Fibroblast of skin of left biceps (primary cell): Measurements from ENCODE around the gene HMGN1.

Experiments
- DNase-seq, 2 experiments: peaks; one replicate each; pipeline ENCODE4 v3.0.0-alpha.2; 2013; ENCODE audit warnings: low read depth in 2 of 2

HMGN1 gene

DNA sequence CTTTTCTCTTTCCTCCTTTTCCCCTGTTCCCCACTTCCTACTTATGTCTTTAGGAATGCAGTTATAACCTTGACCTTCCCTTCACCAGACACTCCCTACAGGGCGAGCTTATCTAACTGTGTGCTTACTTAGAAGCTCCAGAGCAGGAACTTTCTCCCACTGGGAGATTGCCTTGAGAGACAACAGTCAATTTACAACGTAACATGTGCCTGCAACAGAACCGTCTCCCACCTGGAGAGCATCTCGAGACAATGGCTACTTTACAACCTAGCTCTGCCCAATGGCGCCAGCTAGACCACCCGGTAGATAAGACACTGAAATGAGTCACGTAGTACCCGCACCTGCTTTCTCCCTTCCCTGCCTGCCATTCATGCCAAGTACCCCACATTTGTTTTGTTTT lies 16.7 kb downstream of the HMGN1 start:
- DNase-seq = no peak

DNA sequence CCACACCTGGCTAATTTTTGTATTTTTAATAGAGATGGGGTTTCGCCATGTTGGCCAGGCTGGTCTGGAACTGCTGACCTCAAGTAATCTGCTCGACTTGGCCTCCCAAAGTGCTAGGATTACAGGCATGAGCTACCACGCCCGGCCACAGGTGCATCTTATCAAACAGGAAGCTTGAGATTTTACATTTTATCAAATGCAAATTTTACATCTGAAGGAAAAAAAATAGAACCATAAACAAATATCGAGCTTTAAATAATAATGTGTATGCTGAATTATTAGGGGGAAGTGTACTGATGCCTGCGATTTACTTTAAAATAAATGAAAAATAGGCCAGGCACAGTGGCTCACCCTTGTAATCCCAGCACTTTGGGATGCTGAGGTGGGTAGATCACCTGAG lies 18.9 kb downstream of the HMGN1 start:
- DNase-seq = no peak

DNA sequence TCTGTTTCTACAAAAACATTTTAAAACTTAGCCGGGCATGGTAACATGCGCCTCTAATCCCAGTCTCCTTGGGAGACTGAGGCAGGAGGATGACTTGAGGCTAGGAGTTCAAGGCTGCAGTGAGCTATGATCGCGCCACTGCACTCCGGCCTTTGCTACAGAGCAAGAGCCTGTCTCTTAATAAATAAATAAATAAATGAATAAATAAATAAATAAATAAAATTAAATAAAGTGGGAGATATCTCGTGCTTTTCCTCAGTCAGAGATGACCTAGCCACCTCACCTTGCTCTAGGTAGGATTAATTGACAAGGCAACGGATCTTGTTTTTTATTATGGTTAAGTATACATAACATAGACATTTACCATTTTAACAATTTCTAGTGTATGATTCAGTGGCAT lies 21.2 kb downstream of the HMGN1 start:
- no peak for DNase-seq

DNA sequence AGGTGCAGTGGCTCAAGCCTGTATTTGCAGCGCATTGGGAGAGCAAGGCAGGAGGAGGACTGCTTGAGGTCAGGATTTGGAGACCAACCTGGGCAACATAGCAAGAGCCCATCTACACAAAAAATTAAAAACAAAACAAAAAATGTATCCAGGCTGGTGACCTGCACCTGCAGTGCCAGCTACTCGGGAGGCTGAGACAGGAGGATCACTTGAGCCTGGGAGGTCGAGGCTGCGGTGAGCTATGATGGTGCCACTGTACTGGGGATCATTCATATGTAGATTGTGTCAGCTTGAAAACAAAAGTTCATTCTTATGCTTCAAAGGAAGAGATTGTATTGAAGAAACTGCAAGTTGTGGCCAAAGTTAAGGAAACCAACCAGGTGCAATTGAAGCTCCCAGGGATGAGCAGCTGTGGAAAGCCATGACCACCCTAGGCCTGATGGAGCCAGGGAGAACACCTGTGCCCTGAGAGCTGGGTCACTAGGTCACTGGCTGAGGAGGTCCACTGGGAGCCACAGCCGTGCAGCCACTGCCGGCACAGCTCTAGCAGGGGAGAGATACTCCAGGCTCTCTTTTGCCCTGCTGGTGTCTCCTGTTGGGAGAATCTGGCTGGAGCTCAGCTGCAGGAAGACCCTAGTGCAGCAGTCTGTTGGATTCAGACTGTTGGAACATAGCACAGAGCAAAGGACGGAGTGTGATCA lies 22.1 kb downstream of the HMGN1 start:
- no peak for DNase-seq

DNA sequence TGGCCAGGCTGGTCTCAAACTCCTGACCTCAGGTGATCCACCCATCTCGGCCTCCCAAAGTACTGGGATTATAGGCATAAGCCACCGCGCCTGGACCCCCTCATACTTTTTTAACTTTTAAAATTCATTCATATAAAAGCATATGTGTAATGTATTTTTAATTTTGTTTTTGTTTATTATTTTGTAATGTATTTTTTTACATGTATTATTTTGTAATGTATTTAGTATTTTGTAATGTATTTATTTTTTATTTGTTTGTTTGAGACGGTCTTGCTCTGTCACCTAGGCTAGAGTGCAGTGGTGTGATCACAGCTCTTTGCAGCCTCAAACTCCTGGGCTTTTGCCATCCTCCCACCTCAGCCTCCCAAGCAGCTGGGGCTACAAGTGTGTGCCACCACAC lies 23.4 kb downstream of the HMGN1 start:
- DNase-seq = no peak

DNA sequence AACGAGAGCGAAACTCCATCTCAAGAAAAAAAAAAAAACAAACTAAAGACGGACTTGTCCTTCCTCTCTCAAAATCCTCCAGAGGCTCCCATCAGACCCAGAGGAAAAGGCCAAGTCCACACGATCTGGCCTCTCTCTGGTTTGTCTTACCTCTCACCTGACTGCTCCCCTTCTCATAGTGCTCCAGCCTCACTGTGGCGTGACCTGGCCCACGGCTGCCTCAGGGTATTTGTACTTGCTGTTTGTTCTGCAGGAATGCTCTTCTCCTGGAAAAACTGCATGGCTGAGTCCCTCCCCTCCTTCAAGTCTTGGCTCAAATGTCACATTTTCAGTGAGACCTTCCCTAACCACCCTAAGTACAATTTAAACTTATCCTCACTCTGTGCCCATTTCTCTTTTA lies 27.5 kb downstream of the HMGN1 start:
- DNase-seq = no peak

DNA sequence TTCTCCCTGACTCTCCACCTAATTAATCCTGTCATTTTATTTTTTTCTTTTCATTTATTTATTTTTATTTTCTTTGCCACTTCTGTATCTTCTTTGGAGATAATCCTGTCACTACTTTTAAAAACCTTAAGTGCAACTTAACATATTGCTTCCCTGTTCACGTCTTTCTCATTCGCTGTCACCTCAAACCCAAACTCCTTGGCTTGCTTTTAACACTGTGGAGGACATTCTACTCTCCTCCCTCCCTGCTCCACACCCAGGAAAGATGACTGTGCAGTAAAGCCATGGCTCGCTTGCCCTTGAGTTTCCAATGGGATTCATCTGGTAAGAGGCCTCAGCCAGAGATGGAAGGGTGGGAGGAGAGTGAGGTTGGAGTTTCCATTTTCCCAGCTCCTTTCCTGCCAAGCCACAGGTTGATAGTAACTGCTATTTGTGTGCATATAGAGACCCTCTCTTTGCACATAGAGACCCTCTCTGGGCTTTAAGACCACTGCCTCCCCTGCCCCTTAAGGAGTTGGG lies 29.0 kb downstream of the HMGN1 start:
- no peak for DNase-seq

DNA sequence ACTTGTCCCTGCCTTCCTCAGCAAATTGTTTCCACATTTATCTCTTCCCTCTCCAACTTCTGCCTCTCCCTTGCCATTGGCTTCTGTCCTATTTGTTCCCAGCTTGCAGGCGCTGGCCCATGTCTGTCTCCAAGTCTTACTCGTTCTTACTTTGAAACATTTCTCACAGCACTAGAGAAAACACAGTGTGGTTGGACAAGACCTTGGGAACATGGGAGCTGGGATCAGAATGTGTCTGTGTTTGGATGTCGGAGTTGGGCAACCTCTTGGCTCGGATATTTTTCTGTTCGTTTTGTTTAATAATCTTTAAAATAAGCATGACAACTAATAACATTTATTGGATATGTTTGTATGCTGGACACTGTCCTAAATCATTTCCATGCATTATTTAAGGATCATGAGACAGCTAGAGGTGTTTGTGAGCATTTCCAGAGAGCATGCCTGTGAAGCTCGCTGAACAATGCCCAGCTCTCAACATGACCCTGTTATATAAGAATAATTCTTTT lies 29.6 kb downstream of the HMGN1 start:
- DNase-seq = no peak

DNA sequence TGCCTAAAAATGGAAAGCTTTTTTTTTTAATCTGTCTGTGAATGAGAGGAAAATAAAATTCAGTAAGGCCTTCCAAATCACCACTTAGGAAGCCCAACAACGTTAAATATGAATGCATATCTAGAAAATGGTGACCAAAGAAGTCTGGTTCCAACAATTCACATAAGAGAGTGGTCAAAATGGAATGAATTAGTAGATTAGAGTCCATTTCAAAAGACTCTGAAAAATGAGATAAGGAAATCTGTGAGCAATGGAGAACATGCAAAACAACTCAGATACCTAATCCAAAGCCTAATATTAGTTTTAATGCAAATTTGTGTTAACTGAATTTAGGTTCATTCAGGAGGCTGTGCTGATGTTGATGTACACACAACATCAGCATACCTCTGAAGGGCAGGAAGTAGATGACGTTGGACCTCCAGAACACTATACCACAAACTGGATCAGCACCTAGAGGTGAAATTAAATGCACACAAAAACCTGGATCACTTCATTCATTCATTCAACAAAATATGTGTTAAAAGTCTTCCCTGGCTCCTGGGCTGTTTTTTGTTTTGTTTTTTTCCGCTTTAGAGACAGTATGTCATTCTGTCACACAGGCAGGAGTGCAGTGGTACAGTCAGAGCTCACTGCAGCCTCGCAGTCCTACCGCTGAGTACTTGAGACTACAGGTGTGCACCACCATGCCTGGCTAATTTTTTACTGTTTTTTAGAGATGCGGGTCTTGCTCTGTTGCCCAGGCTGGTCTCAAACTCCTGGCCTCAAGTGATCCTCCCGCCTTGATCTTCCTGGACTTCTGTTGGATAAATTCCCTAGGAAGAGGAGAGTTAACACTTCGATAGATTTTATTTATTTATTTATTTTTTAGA lies 30.6 kb downstream of the HMGN1 start:
- no peak for DNase-seq

DNA sequence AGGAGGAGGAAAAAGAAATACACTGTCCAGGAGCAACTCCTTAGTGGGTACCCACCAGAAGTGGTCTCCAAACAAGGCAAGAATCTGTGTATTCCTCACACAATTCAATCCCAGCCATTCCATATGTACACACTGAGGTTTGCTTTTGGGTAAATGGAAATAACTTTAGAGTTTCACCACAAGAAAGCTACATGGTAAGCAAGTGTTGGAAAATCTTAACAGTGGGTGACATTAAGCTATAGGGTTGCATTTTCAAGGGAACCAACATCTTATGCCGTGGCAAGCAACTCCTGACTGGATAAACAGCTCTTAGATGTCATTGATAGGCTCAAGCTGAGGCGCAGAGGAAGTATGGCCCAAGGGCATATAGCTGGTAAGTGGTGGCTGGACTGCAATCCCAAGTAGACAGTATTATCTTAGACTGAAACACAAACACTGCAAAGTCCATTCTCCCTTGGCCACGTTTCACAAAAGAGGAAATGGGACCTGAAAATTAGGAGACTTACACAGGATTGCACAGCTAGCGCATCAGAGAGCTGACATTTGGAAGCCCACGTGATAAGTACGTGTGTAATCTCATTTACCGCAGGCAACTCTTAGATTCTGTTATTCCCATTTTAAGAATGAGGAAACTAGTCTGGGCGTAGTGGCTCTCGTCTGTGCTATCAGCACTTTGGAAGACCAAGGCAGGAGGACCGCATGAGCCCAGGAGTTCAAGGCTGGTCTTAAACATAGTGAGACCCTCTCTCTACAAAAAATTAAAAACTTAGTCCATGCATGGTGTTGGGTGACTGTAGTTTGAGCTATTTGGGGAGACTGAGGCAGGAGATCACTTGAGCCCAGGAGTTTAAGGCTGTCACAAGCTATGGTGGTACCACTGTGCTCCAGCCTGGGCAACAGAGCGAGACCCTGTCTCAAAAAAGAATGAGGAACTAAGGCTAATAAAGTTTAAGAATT lies 31.5 kb downstream of the HMGN1 start:
- no peak for DNase-seq

DNA sequence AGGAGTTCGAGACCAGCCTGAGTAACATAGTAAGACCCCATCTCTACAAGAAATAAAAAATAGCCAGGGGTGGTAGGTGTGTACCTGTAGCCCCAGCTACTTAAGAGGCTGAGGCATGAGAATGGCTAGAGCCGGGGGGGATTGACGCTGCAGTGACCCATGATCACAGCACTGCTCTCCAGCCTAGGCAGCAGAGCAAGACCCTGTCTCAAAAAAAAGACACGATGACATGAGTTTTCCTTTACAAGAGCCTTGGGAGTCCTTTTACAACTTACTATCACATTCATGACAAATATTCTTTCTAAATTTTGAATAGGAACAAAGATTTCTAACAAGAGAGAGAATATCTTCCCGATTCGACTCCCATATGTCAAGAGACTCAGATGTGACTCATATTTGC lies 32.2 kb downstream of the HMGN1 start:
- DNase-seq = no peak

DNA sequence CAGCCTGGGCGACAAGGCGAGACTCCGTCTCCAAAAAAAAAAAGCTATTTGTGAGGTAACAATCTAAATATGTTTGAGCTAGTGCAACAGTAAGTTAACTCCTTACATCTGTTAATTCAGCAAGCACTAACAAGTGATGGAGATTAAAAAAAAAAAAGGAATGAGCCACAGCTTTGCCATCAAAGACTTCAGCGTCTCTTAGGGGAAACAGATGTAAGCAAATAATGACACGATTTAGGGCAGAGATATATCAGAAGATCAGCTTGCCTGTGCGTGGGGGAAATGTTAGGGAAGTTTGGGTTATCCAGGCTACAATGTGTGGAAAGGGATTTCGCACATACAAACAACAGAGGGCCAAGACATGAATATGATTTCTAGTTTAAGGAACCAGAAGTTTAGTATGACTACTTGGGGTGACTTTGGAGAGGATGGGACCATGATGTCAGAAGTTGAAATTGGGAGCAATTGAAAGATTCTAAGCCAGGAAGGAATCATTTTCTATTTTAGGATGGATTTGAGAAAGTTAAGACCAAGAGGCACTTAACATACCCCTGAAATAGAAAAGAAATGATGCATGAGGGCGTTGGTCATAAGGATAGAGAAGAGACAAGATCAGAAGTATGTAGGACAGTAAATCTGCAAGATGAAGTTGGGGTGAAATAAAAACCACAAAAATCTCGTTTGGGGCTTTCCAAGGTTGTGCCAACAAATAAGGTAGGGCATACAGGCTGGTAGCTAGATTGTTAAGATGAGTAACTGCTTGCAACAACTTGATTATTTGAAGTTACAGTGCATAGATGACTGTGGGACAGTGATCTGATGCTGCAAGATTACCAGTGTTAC lies 33.1 kb downstream of the HMGN1 start:
- no peak for DNase-seq

DNA sequence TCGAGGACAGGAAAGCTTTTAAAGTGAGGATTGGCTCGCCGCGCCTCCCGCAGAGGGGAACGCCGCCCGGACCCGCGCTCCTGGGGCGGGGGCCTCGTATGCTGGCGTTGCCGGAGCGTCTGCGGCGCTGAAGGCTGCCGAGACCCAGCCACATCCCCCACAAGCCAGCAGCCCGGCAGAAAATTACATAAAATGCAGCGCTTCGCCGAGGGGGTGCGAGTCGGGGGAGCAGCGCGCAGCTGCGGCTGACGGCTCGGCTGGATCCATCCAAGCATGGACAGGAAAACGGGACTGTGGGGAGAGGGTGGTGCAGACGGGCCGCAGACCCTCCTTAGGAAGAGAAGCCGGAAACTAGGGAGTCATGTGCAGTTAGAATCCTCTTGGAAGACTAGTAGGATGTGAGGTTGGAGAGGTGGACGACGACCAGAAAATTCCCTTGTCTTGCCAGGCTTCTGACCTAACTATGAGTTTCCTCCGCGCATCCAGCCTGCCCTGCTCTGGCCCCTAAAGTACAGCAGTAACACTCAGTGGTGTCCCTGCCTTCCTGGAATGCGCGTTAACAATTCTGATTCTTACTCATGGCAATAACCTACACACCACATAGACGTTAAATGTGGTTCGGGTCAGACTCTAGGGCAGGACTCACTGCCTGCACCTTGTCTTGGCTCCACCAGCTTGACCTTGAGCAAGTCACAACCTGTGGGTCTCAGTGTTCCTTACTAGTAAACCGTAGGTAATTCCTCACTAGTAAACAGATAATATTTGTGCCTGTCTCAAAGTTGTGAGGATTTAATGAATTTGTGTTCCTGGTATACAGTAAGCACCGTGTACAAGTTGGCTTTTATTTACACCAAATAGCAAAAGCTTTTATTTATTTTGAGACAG lies 34.5 kb downstream of the HMGN1 start:
- DNase-seq = peak in 1 of 2 experiments; percentile 36

DNA sequence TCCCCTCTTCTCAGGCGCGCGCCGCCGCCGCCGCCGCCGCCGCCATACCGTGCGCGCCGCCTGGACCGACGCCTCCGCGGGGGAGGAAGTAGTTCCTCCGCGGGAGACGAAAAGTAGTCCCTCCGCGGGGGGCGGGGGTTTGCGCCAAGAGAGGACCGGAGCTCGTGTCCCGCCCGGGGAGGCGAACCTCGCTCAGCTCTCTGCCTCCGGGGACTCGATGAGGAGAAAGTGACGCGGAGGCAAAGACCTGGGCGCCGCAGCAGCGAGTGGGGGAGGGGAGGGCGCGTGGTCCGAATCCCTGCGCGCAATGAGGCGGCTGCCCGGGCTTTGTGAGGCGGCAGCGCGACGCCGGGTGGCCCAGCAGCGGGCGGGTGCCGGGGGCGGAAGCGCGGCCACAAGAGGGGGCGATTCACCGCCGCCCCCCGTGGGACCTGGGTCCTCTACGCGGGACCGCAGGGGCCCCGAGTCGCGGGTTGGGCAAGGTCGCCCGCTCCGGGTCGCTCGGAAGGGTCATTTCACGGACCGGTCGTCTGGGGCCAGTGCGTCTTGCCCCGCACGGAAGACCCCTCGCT lies 35.2 kb downstream of the HMGN1 start, which contains the start of gene BRWD1:
TSS of gene BRWD1 (minus strand) at position 62 of the 572 bp plus-strand sequence. CDS start 141 bp downstream, outside the sequence.
- DNase-seq = peak; percentile 77 to 81

DNA sequence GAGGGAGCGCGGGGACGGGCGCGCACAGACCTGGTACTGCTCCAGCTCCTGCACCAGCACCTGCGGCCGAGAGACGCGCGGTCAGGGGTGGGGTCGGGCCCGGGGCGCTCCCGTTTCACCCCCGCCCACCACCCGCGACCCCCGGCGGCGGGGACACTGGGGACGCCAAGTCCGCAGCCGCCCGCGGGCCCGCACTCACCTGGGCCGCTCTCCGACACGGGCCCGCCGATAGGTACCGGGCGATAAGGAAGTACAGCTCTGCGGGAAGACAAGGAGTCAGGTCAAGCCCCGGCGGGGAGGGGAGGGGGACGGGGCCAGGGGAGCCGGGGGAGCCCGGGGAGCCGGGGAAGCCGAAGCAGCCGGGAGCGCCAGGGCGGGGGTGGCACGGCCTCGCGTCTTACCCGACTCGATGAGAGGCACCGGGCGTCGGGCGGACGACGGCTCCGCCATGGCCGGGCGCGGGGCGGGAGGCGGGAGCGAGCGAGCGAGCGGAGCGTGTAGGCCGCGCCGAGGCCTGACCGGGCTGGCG lies 35.8 kb downstream of the HMGN1 start:
- DNase-seq = no peak

DNA sequence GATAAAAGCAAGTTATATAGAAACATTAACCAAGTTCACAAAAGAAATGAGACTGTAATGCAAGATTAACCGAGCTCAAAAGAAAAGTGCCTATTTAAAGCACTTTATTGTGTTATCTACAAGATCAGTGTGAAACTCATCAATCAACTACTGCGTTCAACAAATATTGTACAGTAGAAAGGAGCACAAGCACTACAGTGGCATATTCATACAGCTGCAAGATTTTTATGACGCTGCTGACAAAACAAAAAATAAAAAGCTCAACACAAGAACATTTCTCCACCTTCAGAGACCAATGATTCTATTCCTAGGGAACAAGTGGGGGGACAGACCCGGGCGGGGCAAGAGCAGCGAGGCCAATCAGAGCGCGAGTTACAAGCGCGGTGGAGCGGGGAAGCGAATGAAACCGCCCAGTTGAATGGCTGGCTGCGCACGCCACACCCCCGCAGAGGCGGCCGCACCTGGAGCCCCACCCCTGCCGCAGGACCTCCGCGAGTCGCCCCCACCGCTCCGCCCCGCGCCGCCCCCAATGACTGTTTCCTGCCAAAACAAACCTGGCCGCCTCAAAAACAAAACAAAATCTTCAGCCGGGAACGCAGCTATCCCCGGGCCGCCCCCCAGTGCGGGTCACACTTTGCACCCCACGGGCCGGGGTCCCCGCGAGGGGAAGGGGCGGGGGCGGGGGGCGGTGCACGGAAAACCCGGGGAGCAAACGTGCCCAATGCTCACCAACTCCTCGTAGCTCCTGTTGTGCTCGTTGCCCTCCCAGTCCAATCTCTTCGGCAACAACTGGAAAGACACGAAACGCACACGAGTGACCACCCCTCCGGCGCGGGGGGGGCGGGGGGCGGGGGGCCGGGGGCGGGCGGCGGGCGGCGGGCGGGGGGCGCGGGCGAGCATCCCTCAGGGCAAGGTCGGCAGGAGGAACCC lies 36.5 kb downstream of the HMGN1 start:
- peak; percentile 61 to 65 for DNase-seq

DNA sequence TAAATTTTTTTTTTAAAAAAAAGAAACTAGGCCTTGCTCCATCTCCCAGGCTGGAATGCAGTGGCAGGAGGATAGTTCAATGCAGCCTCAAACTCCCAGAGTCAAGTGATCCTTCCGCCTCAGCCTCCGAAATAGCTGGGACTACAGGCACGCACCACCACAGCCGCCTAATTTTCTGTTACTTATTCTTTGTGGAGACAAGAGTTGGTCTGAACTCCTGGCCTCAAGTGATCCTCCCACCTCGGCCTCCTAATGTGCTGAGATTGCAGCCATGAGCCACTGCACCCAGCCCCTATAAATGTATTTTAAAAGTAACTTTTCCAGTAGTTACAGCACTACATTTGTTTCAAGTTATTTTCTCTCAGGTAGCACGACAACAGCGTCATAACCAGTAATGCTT lies 37.7 kb downstream of the HMGN1 start:
- DNase-seq = no peak

DNA sequence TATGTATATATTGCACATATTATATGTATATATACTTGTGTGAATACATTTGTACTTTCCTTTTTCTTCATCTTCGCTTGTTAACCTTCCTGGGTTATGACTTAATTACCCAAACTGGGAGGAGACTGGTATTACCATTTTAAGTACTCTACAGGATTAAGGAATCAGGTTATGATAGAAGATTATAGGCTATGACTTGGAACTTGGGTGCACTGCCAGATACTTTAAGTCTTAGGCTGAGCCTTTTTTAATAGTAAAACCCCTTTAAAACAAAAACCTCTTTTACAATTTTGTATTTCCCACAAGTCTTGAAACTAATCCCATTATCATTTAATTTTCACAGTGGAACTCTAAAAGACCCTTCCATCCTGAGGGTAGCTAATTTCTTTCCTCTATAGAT lies 41.4 kb downstream of the HMGN1 start:
- DNase-seq = no peak
